Measurements from ENCODE around the gene BID. TPM values are rescaled to one million over a fixed set of nuclear protein-coding genes. Genes with fewer than 3 reads are reported as not detected.
A peak's percentile ranks its signal among the peaks of the same experiment; 100 is the strongest.

BID gene
- total and polyA plus RNA-seq, 2 of the 8 experiments (the other 6 are each of a cell fraction or from before 2014, with no cell fraction given): 39.3 to 114 TPM

GRCh38 chr22:17773606-17774205 lies 563 bp downstream of the BID start:
- no peak for FAIRE-seq
- Histone ChIP-seq H3K9me3 (ENCODE audit: insufficient read depth in 2 of 2, low read depth in 1 of 2, low read length in 1 of 2) (no peaks in the 10 kb centered on the region), H3K56ac (replicated peaks; ENCODE audit: insufficient read length, low read depth, low read length) (no peak overlapping the region), H3K27ac (ENCODE audit: low read depth, low read length) (peak overlapping the region; percentile 60; the same call in 1 of the 2 replicates), H2BK20ac (ENCODE audit: low read length) (no peak overlapping the region), H3K4me1 (replicated peaks in 1 of 4; ENCODE audit: control insufficient read depth in 3 of 4, insufficient read depth in 4 of 4, low read length in 3 of 4) (peaks cover 0 to 20% (median 16%) of the 10 kb centered on the region in 4 experiments; a peak in 6 of 7 replicates), H2BK120ac (replicated peaks; ENCODE audit: low read depth, low read length) (no peak overlapping the region), H3K79me2 (ENCODE audit: control insufficient read depth in 1 of 2, insufficient read depth in 2 of 2, low read length in 2 of 2) (peaks cover 0 to 34% of the 10 kb centered on the region in 2 experiments; a peak in 1 of 4 replicates), H3K4me2 (ENCODE audit: insufficient read depth in 1 of 2, low read depth in 2 of 2, low read length in 2 of 2) (peak overlapping the region; percentile 73 to 74), H4K8ac (ENCODE audit: extremely low read depth, insufficient read depth, low read length) (peak overlapping the region; percentile 94), H3K4ac (replicated peaks; ENCODE audit: insufficient read length, low read depth, low read length) (peak overlapping the region; percentile 66), H4K20me1 (replicated peaks in 1 of 2; ENCODE audit: control insufficient read depth in 1 of 2, insufficient read depth in 2 of 2, low read length in 2 of 2) (peaks cover 2 to 8% of the 10 kb centered on the region in 2 experiments), H3K4me3 (ENCODE audit: extremely low read depth in 1 of 4, insufficient read depth in 2 of 4, low read depth in 3 of 4, low read length in 4 of 4) (peak overlapping the region; percentile 51 to 71 (median 62)), H2BK5ac (ENCODE audit: low read depth, low read length) (no peak overlapping the region; the same call in 1 of the 2 replicates), H3K23ac (ENCODE audit: insufficient read length) (no peak overlapping the region), H3K23me2 (ENCODE audit: low read depth, low read length) (peaks cover 11% of the 10 kb centered on the region), H2AK5ac (ENCODE audit: low read depth, low read length) (no peak overlapping the region), H4K5ac (ENCODE audit: insufficient read length, low read depth, low read length) (no peak overlapping the region), H3K9ac (replicated peaks in 1 of 4; ENCODE audit: extremely low read depth in 1 of 4, low read depth in 3 of 4, low read length in 3 of 4) (peak overlapping the region in 3 of 4 experiments; percentile 79 to 96 (median 90); a peak in 5 of 7 replicates), H3K79me1 (ENCODE audit: low read depth, low read length) (peaks cover 7% of the 10 kb centered on the region; the same call in 1 of the 2 replicates), H3K18ac (ENCODE audit: extremely low read depth, low read length) (peak overlapping the region; percentile 60), H3K27me3 (replicated peaks in 1 of 4; ENCODE audit: control insufficient read depth in 3 of 4, extremely low read depth in 1 of 4, insufficient read depth in 3 of 4, low read length in 3 of 4) (no peaks in the 10 kb centered on the region), H2BK15ac (ENCODE audit: low read length) (no peak overlapping the region), H2AFZ (ENCODE audit: low read length) (peak overlapping the region; percentile 33; the same call in 1 of the 2 replicates), H4K91ac (replicated peaks; ENCODE audit: insufficient read length, low read length) (no peak overlapping the region), H3K36me3 (ENCODE audit: control insufficient read depth in 2 of 4, insufficient read depth in 4 of 4, low read length in 3 of 4) (no peaks in the 10 kb centered on the region), H3K14ac (ENCODE audit: insufficient read length) (no peak overlapping the region), H2BK12ac (ENCODE audit: low read depth, low read length) (0 out of 2 replicates have a peak overlapping the region, but pooled peaks have one; percentile 68)
- POLR2A ChIA-PET (ENCODE audit: partially characterized antibody): interaction anchor here (0.7 to 3.3 kb wide), 12 partner anchors 8 to 99 kb away, joined by 3 to 38 read pairs (median 4); no protein-coding TSS in a partner anchor
- 3% methylated on average over 21 of the region's 47 CpGs; no CpG with 5 or more reads in 1 of the 2 experiments for WGBS, 2 experiments (ENCODE audit: extremely low coverage in 1 of 2, insufficient coverage in 1 of 2, insufficient read length in 1 of 2, insufficient replicate concordance in 2 of 2, low coverage in 1 of 2, low lambda C conversion rate in 2 of 2, missing lambda C conversion rate in 1 of 2)
- CTCF ChIA-PET (ENCODE audit: partially characterized antibody): interaction anchor here (0.9 to 5.1 kb wide), 9 partner anchors 12 to 56 kb away, joined by 3 to 54 read pairs (median 7); no protein-coding TSS in a partner anchor
- peak in 1 of 2 experiments; percentile 81 for DNase-seq (ENCODE audit: low read depth in 1 of 2, low spot score in 2 of 2)
- peak; percentile 72 for TF ChIP-seq TAF1 (IDR thresholded peaks at IDR 0.05; ENCODE audit: low read depth, low read length)
- TF ChIP-seq CTCF (IDR thresholded peaks at IDR 0.05; ENCODE audit: control extremely low read depth in 1 of 3, insufficient read depth in 1 of 3, low read depth in 1 of 3, low read length in 3 of 3): no peak
- no peak for TF ChIP-seq SUZ12 (IDR thresholded peaks at IDR 0.05; ENCODE audit: low read length)
- peak in 1 of 2 experiments; percentile 82; a peak in 2 of 3 replicates for TF ChIP-seq POLR2A (IDR thresholded peaks at IDR 0.05; ENCODE audit: control extremely low read depth in 1 of 2, low read depth in 2 of 2, low read length in 2 of 2)
- peak; percentile 54; the same call in 1 of the 2 replicates for TF ChIP-seq PHF8 (conservative IDR thresholded peaks at IDR 0.05; ENCODE audit: low read depth, low read length)
- no peak for TF ChIP-seq NANOG (IDR thresholded peaks at IDR 0.05; ENCODE audit: insufficient read depth, low read depth, low read length, poor library complexity, severe bottlenecking)
- TF ChIP-seq ATF2 (IDR thresholded peaks at IDR 0.05; ENCODE audit: low read length): no peak
